ENCODE data around the gene PGAP3. TPM values are rescaled to one million over a fixed set of nuclear protein-coding genes. Genes with fewer than 3 reads are reported as not detected.

PGAP3 gene
- total RNA-seq, 1 donor from 2014 or later: 12.2 TPM

- Histone ChIP-seq H3K4me3 (ENCODE audit: insufficient read depth, low read depth, low read length) (no peak overlapping the region), H3K9ac (ENCODE audit: low read length) (no peak overlapping the region), H3K4me1 (ENCODE audit: insufficient read depth, low read length) (no peaks in the 10 kb centered on the region), H3K27me3 (ENCODE audit: insufficient read depth, low read length) (no peaks in the 10 kb centered on the region), H3K9me3 (ENCODE audit: insufficient read depth, low read depth, low read length) (no peaks in the 10 kb centered on the region), H3K36me3 (ENCODE audit: insufficient read depth, low read length) (no peaks in the 10 kb centered on the region), H3K4me2 (ENCODE audit: low read length) (no peak overlapping the region), H2AFZ (ENCODE audit: low read depth, low read length) (no peak overlapping the region), H4K20me1 (ENCODE audit: insufficient read depth, low read length) (peaks cover 74% of the 10 kb centered on the region), H3K79me2 (ENCODE audit: insufficient read depth, low read length) (peaks cover 25% of the 10 kb centered on the region), H3K27ac (ENCODE audit: low read depth, low read length) (no peak overlapping the region)
- H3K4me1 Mint-ChIP-seq (ENCODE audit: low read depth, unreplicated experiment): peaks cover 28% of the 10 kb centered on the region
- H3K36me3 Mint-ChIP-seq (ENCODE audit: low read depth, unreplicated experiment): peaks cover 5% of the 10 kb centered on the region
- DNase-seq (ENCODE audit: low read depth): peak; percentile 21
- TF ChIP-seq EZH2 (IDR thresholded peaks at IDR 0.05; ENCODE audit: insufficient read depth, low read length): no peak
- no peak for TF ChIP-seq CTCF (IDR thresholded peaks at IDR 0.05; ENCODE audit: insufficient read depth, low read depth, low read length)
- no peaks in the 10 kb centered on the region for H3K27me3 Mint-ChIP-seq (ENCODE audit: low read depth, unreplicated experiment)
- FAIRE-seq: no peak
- no peak overlapping the region for H3K4me3 Mint-ChIP-seq (ENCODE audit: unreplicated experiment)
- no peaks in the 10 kb centered on the region for H3K9me3 Mint-ChIP-seq (ENCODE audit: unreplicated experiment)
- H3K27ac Mint-ChIP-seq (ENCODE audit: unreplicated experiment): no peak overlapping the region
Measured at GRCh38 chr17:39650121-39650579, 37.7 kb downstream of the PGAP3 start.

- DNase-seq (ENCODE audit: low read depth) (peak; percentile 76), FAIRE-seq (no peak)
Measured at GRCh38 chr17:39648616-39649366, 39.1 kb downstream of the PGAP3 start.

More at GRCh38 chr17:39648616-39649366, 39.1 kb downstream of the PGAP3 start:
- TF ChIP-seq CTCF (IDR thresholded peaks at IDR 0.05; ENCODE audit: insufficient read depth, low read depth, low read length): no peak
- peak overlapping the region; percentile 17 for H3K4me3 Mint-ChIP-seq (ENCODE audit: unreplicated experiment)
- Histone ChIP-seq H3K9ac (ENCODE audit: low read length) (no peak overlapping the region), H3K9me3 (ENCODE audit: insufficient read depth, low read depth, low read length) (no peaks in the 10 kb centered on the region), H2AFZ (ENCODE audit: low read depth, low read length) (no peak overlapping the region), H3K27me3 (ENCODE audit: insufficient read depth, low read length) (no peaks in the 10 kb centered on the region), H3K36me3 (ENCODE audit: insufficient read depth, low read length) (no peaks in the 10 kb centered on the region), H4K20me1 (ENCODE audit: insufficient read depth, low read length) (peaks cover 72% of the 10 kb centered on the region), H3K4me3 (ENCODE audit: insufficient read depth, low read depth, low read length) (no peak overlapping the region), H3K79me2 (ENCODE audit: insufficient read depth, low read length) (peaks cover 36% of the 10 kb centered on the region), H3K4me2 (ENCODE audit: low read length) (no peak overlapping the region), H3K27ac (ENCODE audit: low read depth, low read length) (no peak overlapping the region), H3K4me1 (ENCODE audit: insufficient read depth, low read length) (no peaks in the 10 kb centered on the region)
- peaks cover 31% of the 10 kb centered on the region for H3K4me1 Mint-ChIP-seq (ENCODE audit: low read depth, unreplicated experiment)
- H3K27ac Mint-ChIP-seq (ENCODE audit: unreplicated experiment): peak overlapping the region; percentile 66
- no peaks in the 10 kb centered on the region for H3K9me3 Mint-ChIP-seq (ENCODE audit: unreplicated experiment)
- no peaks in the 10 kb centered on the region for H3K27me3 Mint-ChIP-seq (ENCODE audit: low read depth, unreplicated experiment)
- peaks cover 2% of the 10 kb centered on the region for H3K36me3 Mint-ChIP-seq (ENCODE audit: low read depth, unreplicated experiment)
